Spleen (tissue), 11 donors: ENCODE results near the gene ADAMTS14. TPM values are rescaled to one million over a fixed set of nuclear protein-coding genes. Genes with fewer than 3 reads are reported as not detected.
A peak's percentile ranks its signal among the peaks of the same experiment; 100 is the strongest.

Experiments
- DNase-seq: peaks from one replicate; pipeline ENCODE4 v3.0.0-alpha.2; 2020
- H3K27ac ChIP-seq, 8 donors: fragments of 200-600 bp; sonication (generic) in 7 of 8; 1 replicate in 4 of 8; 2 replicates in 4 of 8; pipeline versions ENCODE4 v1.5.0 to v1.8.0; 2016 to 2021; ENCODE audit warnings: inconsistent platforms in 4 of 8, mild to moderate bottlenecking in 4 of 8, moderate library complexity in 1 of 8
- H3K27me3 ChIP-seq, 7 donors: fragments of 200-600 bp; sonication (generic) in 6 of 7; replicated peaks in 1 of 7; 1 replicate in 4 of 7; 2 replicates in 3 of 7; pipeline versions ENCODE4 v1.5.0 to v1.8.0; 2016 to 2021; ENCODE audit warnings: inconsistent platforms in 3 of 7, mild to moderate bottlenecking in 1 of 7
- H3K36me3 ChIP-seq, 6 donors: fragments of 200-600 bp; sonication (generic) in 5 of 6; 1 replicate in 4 of 6; 2 replicates in 2 of 6; pipeline versions ENCODE4 v1.5.0 to v1.8.0; 2016 to 2021; ENCODE audit warnings: inconsistent platforms in 2 of 6
- H3K4me1 ChIP-seq, 6 donors: fragments of 200-600 bp; sonication (generic) in 5 of 6; 1 replicate in 3 of 6; 2 replicates in 3 of 6; pipeline versions ENCODE4 v1.5.0 to v1.8.0; 2016 to 2021; ENCODE audit warnings: inconsistent platforms in 3 of 6
- H3K4me3 ChIP-seq, 8 donors: fragments of 200-600 bp; sonication (generic) in 7 of 8; 1 replicate in 4 of 8; 2 replicates in 4 of 8; pipeline versions ENCODE4 v1.5.0 to v1.8.0; 2016 to 2021; ENCODE audit warnings: inconsistent platforms in 4 of 8, mild to moderate bottlenecking in 4 of 8, moderate library complexity in 2 of 8
- H3K9me3 ChIP-seq, 8 donors: fragments of 200-600 bp; sonication (generic) in 7 of 8; 1 replicate in 4 of 8; 2 replicates in 4 of 8; pipeline versions ENCODE4 v1.5.0 to v1.8.0; 2016 to 2021; ENCODE audit warnings: inconsistent platforms in 4 of 8
- CTCF ChIP-seq, 11 experiments: fragments of 200-600 bp in 7 of 11; fragments of 450-650 bp in 4 of 11; sonication (generic) in 4 of 11; IDR thresholded peaks in 8 of 11; conservative IDR thresholded peaks in 3 of 11; 1 replicate in 7 of 11; 2 replicates in 4 of 11; pipeline versions ENCODE4 v1.4.0 to v1.8.0; 2016 to 2021; ENCODE audit warnings: antibody characterized with exemption in 11 of 11, inconsistent platforms in 4 of 11, mild to moderate bottlenecking in 1 of 11
- POLR2A ChIP-seq, 3 donors: fragments of 450-650 bp; IDR thresholded peaks; one replicate each; pipeline ENCODE4 v1.5.1; 2017; ENCODE audit warnings: antibody characterized with exemption in 3 of 3, mild to moderate bottlenecking in 1 of 3
- POLR2AphosphoS5 ChIP-seq, 3 donors: sonication (generic); formaldehyde crosslinking; IDR thresholded peaks; one replicate each; pipeline ENCODE4 v1.5.1; 2017; ENCODE audit warnings: antibody characterized with exemption in 3 of 3
- whole genome bisulfite sequencing, 5 donors: extraction: QIAGEN DNeasy Blood & Tissue Kit in 3 of 5; methylation state at CpG; one replicate each; pipeline versions ENCODE4 v1.1.5 to v1.1.7; 2013 to 2018; 5-methylcytosine and 5-hydroxymethylcytosine counted together
- intact Hi-C: fragments of 100-400 bp; cut with DNase I; formaldehyde crosslinking; loops from one replicate; pipeline ENCODE4 v1.15.0; 2023; ENCODE audit warnings: low total_unique reads
- polyA plus RNA-seq, 3 donors: library from polyadenylated mRNA; stranded (reverse); fragments of 200-250 nt; gene quantifications; one replicate each; pipeline ENCODE4 v1.2.1, GENCODE V29; 2013
- total RNA-seq, 7 donors: library from RNA; depleted of rRNA in 3 of 7; stranded (reverse); fragments of >200 nt in 3 of 7; fragmentation: NEBNext Ultra II Directional in 4 of 7; extraction: Animal tissue kit (Norgen Biotek cat#: 25700) in 4 of 7; gene quantifications; one replicate each; pipeline versions ENCODE4 v1.1.0 to v1.2.1, GENCODE V29; 2016 to 2021
- donor health status: healthy with polysubstance abuse.
- donor health status: DM: no; HTN: no; CAD: no; lungs with moderate emphysema.
- donor health status: DM: no; HTN: no; CAD: no.
- donor health status: Bipolar disorder and iron deficiency.
- donor health status: healthy.
- donor health status: DM: no; HTN: no; CAD: no.
- donor health status: DM: yes; HTN: yes; CAD: no.

Gene ADAMTS14
- total and polyA plus RNA-seq, 10 donors: 0.09 to 1.2 (median 0.36) TPM

- Histone ChIP-seq H3K4me3 (no peak overlapping the region), H3K27me3 (no peaks in the 10 kb centered on the region), H3K9me3 (no peaks in the 10 kb centered on the region), H3K27ac (no peak overlapping the region), H3K36me3 (no peaks in the 10 kb centered on the region), H3K4me1 (no peaks in the 10 kb centered on the region)
- intact Hi-C loops: no loop called here
- WGBS, 5 donors: 87 to 96% (median 93%) methylated on average over 3 of the region's 3 CpGs
- TF ChIP-seq CTCF (IDR thresholded peaks at IDR 0.05 in 8 of 11, conservative IDR thresholded peaks at IDR 0.05 in 3 of 11) (no peak), POLR2AphosphoS5 (IDR thresholded peaks at IDR 0.05) (no peak), POLR2A (IDR thresholded peaks at IDR 0.05) (no peak)
- no peak for DNase-seq
These were observed 51.5 kb downstream of the ADAMTS14 start for GRCh38 chr10:70723771-70724170.

GRCh38 chr10:70726909-70727495 lies 54.7 kb downstream of the ADAMTS14 start:
- intact Hi-C loops: no loop called here
- no peak for DNase-seq
- no peaks in the 10 kb centered on the region for H3K4me1 ChIP-seq
- H3K36me3 ChIP-seq: no peaks in the 10 kb centered on the region
- no peak overlapping the region for H3K27ac ChIP-seq
- TF ChIP-seq POLR2A (IDR thresholded peaks at IDR 0.05) (no peak), POLR2AphosphoS5 (IDR thresholded peaks at IDR 0.05) (no peak), CTCF (IDR thresholded peaks at IDR 0.05 in 8 of 11, conservative IDR thresholded peaks at IDR 0.05 in 3 of 11) (no peak)
- 79 to 95% (median 86%) methylated on average over 4 to 10 of the region's 10 CpGs for WGBS, 5 donors
- H3K27me3 ChIP-seq: no peaks in the 10 kb centered on the region
- no peak overlapping the region for H3K4me3 ChIP-seq
- H3K9me3 ChIP-seq: no peaks in the 10 kb centered on the region

GRCh38 chr10:70728328-70728727 lies 56.0 kb downstream of the ADAMTS14 start:
- no peak overlapping the region for H3K27ac ChIP-seq
- no peak overlapping the region for H3K4me3 ChIP-seq
- no peaks in the 10 kb centered on the region for H3K4me1 ChIP-seq
- intact Hi-C loops: no loop called here
- DNase-seq: no peak
- no peaks in the 10 kb centered on the region for H3K36me3 ChIP-seq
- no peak for TF ChIP-seq POLR2A (IDR thresholded peaks at IDR 0.05)
- TF ChIP-seq POLR2AphosphoS5 (IDR thresholded peaks at IDR 0.05): no peak
- no peak for TF ChIP-seq CTCF (IDR thresholded peaks at IDR 0.05 in 8 of 11, conservative IDR thresholded peaks at IDR 0.05 in 3 of 11)
- no peaks in the 10 kb centered on the region for H3K9me3 ChIP-seq
- WGBS, 5 donors: 68 to 87% (median 83%) methylated on average over 2 of the region's 2 CpGs
- no peaks in the 10 kb centered on the region for H3K27me3 ChIP-seq

GRCh38 chr10:70729763-70730357 lies 57.6 kb downstream of the ADAMTS14 start:
- DNase-seq: no peak
- Histone ChIP-seq H3K27ac (no peak overlapping the region), H3K36me3 (no peaks in the 10 kb centered on the region), H3K4me1 (no peaks in the 10 kb centered on the region), H3K4me3 (no peak overlapping the region), H3K27me3 (no peaks in the 10 kb centered on the region), H3K9me3 (no peaks in the 10 kb centered on the region)
- intact Hi-C loops: no loop called here
- peak in 1 of 3 donors; percentile 53 for TF ChIP-seq POLR2AphosphoS5 (IDR thresholded peaks at IDR 0.05)
- no peak for TF ChIP-seq POLR2A (IDR thresholded peaks at IDR 0.05)
- WGBS, 5 donors: 74 to 94% (median 87%) methylated on average over 7 to 16 of the region's 16 CpGs
